HK-2 (cell line): ENCODE measurements around the gene CCDC57.
"Not testable (repeated sequence)": the region's sequence is repeated elsewhere in the genome, so short reads cannot be mapped to it uniquely, and the experiment has no call there.

Source experiments
- DNase-seq: peaks from one replicate; pipeline ENCODE4 v3.0.0-alpha.2; 2018; ENCODE audit not compliant: unreplicated experiment

The CCDC57 gene

GRCh38 chr17:82204831-82205719, 7.6 kb downstream of the CCDC57 start:
- peak; percentile 66 for DNase-seq

GRCh38 chr17:82203920-82204319, 8.7 kb downstream of the CCDC57 start:
- DNase-seq = no peak

- DNase-seq = no peak
Measured at GRCh38 chr17:82202981-82203380, 9.7 kb downstream of the CCDC57 start.

- DNase-seq = no peak
Measured at GRCh38 chr17:82201498-82201910, 11.1 kb downstream of the CCDC57 start.

- no peak for DNase-seq
Measured at GRCh38 chr17:82200743-82201497, 11.7 kb downstream of the CCDC57 start.

GRCh38 chr17:82200135-82200534, 12.5 kb downstream of the CCDC57 start:
- no peak for DNase-seq

GRCh38 chr17:82199496-82199895, 13.1 kb downstream of the CCDC57 start:
- no peak for DNase-seq

- no peak for DNase-seq
Measured at GRCh38 chr17:82198092-82198491, 14.6 kb downstream of the CCDC57 start.

GRCh38 chr17:82195675-82196672, 16.7 kb downstream of the CCDC57 start:
- no peak for DNase-seq

- DNase-seq = no peak
Measured at GRCh38 chr17:82194765-82195164, 17.9 kb downstream of the CCDC57 start.

GRCh38 chr17:82193520-82194220, 19.0 kb downstream of the CCDC57 start:
- DNase-seq = no peak

GRCh38 chr17:82193050-82193449, 19.6 kb downstream of the CCDC57 start:
- not testable (repeated sequence) for DNase-seq

- no peak for DNase-seq
Measured at GRCh38 chr17:82188001-82188961, 24.4 kb downstream of the CCDC57 start.

- DNase-seq = no peak
Measured at GRCh38 chr17:82187500-82187899, 25.1 kb downstream of the CCDC57 start.

GRCh38 chr17:82186221-82186620, 26.4 kb downstream of the CCDC57 start:
- DNase-seq = no peak

- DNase-seq = no peak
Measured at GRCh38 chr17:82184761-82185160, 27.9 kb downstream of the CCDC57 start.

- DNase-seq = no peak
Measured at GRCh38 chr17:82180776-82181528, 31.7 kb downstream of the CCDC57 start.

- DNase-seq = no peak
Measured at GRCh38 chr17:82179946-82180475, 32.6 kb downstream of the CCDC57 start.

GRCh38 chr17:82179412-82179811, 33.2 kb downstream of the CCDC57 start:
- no peak for DNase-seq
